GM13976 (cell line): ENCODE data around the gene PLLP.
"Not testable (repeated sequence)": the region's sequence is repeated elsewhere in the genome, so short reads cannot be mapped to it uniquely, and the experiment has no call there.

Experiments
- DNase-seq: peaks from one replicate; pipeline ENCODE4 v3.0.0; 2012; ENCODE audit warnings: low spot score
- in situ Hi-C: fragments of 300-500 bp; cut with MboI; formaldehyde crosslinking; loops from one replicate; pipeline ENCODE4 v1.12.0; 2022; ENCODE audit warnings: low sequenced_read_pairs, mixed read lengths, inconsistent platforms; ENCODE audit not compliant: unreplicated experiment
- TF ChIP-seq, protein P1 (sequence below): IDR thresholded peaks from 2 replicates; pipeline ENCODE4 v1.5.1; 2012; ENCODE audit warnings: borderline replicate concordance, mild to moderate bottlenecking; ENCODE audit not compliant: insufficient read depth; ENCODE audit errors: extremely low read depth, missing control alignments, control extremely low read depth

PLLP gene

DNA sequence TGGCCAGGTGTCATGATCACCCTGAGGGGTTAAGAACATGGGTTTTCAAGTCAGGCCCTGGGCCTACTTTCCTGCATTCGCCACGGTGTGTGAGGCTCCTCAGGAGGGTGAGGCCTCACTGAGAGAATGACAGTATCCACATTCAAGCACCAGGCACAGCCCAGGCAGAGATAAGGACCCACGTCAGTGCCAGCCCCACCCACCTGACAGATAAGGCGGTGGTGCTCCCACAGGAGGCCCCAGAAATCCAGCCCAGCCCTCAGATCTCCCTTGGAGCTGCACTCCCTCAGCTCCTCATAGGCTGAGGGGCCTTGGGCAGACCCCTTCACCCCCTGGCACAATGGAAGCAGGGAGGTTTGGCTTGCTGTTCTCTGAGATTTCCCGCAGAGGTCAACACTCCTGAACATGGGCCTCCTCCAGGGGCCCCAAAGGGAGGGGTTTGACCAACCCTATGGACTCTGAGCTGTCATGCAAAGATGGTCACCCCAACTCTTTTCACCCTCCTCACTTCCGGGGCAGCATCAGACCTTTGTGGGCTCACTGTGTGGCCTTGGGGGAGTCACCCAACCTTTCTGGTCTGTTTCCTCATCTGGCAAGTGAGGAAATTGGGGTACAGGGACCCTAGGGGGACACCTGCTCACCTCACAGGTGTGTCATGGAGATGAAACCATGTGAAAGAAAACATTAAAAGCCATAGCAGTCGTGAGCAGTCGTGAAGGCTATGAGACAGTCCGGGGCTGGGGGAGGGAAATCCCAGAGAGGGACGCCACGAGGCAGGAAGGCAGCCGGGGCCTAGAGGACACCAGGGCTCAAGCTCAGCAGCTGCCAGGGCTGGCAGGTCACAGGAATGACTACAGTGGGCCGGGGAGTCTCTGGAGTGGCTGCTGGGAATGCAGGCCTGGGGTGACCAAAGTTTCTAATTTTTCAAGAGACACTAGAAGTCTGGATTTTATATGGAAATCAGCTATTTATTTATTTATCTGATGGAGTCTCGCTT lies 15.4 kb downstream of the PLLP start:
- DNase-seq = peak; percentile 24
- in situ Hi-C loops = no loop called here
- TF ChIP-seq, protein P1, sequence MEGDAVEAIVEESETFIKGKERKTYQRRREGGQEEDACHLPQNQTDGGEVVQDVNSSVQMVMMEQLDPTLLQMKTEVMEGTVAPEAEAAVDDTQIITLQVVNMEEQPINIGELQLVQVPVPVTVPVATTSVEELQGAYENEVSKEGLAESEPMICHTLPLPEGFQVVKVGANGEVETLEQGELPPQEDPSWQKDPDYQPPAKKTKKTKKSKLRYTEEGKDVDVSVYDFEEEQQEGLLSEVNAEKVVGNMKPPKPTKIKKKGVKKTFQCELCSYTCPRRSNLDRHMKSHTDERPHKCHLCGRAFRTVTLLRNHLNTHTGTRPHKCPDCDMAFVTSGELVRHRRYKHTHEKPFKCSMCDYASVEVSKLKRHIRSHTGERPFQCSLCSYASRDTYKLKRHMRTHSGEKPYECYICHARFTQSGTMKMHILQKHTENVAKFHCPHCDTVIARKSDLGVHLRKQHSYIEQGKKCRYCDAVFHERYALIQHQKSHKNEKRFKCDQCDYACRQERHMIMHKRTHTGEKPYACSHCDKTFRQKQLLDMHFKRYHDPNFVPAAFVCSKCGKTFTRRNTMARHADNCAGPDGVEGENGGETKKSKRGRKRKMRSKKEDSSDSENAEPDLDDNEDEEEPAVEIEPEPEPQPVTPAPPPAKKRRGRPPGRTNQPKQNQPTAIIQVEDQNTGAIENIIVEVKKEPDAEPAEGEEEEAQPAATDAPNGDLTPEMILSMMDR = no peak

DNA sequence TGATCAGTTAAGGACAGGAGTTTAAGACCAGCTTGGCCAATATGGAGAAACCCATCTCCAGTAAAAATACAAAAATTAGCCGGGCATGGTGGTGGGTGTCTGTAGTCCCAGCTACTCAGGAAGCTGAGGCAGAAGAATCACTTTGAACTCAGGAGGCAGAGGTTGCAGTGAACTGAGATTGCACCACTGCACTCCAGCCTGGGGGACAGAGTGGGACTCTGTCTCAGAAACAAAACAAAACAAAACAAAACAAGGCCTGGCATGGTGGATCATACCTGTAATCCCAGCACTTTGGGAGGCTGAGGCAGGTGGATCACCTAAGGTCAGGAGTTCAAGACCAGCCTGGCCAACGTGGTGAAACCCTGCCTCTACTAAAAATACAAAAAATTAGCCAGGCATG lies 17.1 kb downstream of the PLLP start:
- in situ Hi-C loops, DNase-seq: not testable (repeated sequence)

GRCh38 chr16:57266531-57267260 lies 17.8 kb downstream of the PLLP start:
- in situ Hi-C loops = no loop called here
- DNase-seq = peak; percentile 42
- TF ChIP-seq, protein P1 = no peak

DNA sequence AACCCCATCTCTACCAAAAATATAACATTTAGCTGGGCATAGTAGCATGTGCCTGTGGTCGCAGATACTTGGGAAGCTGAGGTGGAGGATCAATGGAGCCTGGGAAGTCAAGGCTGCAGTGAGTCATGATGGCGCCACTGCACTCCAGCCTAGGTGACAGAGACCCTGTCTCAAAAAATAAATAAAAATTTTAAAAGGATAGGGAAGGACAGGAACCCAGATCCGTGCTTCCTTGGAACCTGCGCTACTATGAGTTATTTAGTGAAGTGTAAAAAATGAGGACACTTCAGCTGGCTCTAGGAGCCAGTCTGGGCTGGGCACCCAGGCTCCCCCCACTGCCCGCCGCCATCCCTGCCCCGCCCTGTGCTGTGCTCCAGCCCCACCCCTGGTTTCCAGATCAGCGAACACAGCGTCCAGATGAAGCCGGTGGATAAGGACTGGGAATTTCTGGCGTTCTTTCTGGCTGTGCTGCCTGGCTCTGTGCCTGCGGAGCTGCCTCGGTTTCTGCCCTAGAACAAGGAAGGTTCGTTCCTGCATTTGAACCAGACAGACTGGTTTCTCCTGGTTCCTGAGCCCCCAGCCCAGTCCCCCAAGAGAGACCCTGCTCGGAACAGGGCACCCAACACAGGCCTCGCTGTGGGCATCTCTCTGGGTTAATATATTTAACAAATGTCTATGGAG lies 18.5 kb downstream of the PLLP start:
- TF ChIP-seq, protein P1 = no peak
- in situ Hi-C loops = no loop called here
- DNase-seq = no peak

GRCh38 chr16:57264950-57265371 lies 19.5 kb downstream of the PLLP start:
- no peak for DNase-seq
- TF ChIP-seq, protein P1 = no peak
- in situ Hi-C loops = no loop called here

- no peak for DNase-seq
- in situ Hi-C loops = no loop called here
- TF ChIP-seq, protein P1 = no peak
Measured at GRCh38 chr16:57264381-57264780, 20.1 kb downstream of the PLLP start.
